HCT116 (cell line): ENCODE results near the gene ACY1. TPM values are rescaled to one million over a fixed set of nuclear protein-coding genes. Genes with fewer than 3 reads are reported as not detected.

ENCODE experiments used
- ATAC-seq: fragments of 200-7000 bp; cut with Tn5 transposase; 2 replicates; pipeline ENCODE4 v1.9.1; 2020; ENCODE audit warnings: mild to moderate bottlenecking, moderate library complexity
- BruUV-seq: library from RNA; stranded (reverse); fragments of 400-500 nt; replicated peaks from 2 replicates; lab custom pipeline; 2021; lab: Mats Ljungman, UMichigan
- CTCF ChIA-PET: fragments of 300-600 bp; sonication (Branson Sonifier 250); formaldehyde crosslinking; loops from one replicate; lab custom pipeline; 2021; ENCODE audit warnings: antibody characterized with exemption; lab: Charles Lee
- POLR2A ChIA-PET: fragments of 300-600, 350-600 bp; sonication (Branson Sonifier 250); formaldehyde crosslinking; loops from one replicate; lab custom pipeline; 2021; ENCODE audit warnings: antibody characterized with exemption; lab: Charles Lee
- RAD21 ChIA-PET, 2 experiments: fragments of 300-600 bp; sonication (Branson Sonifier 250); formaldehyde crosslinking; loops; one replicate each; lab custom pipeline; 2023; ENCODE audit warnings: low total read pairs in 2 of 2; ENCODE audit not compliant: uncharacterized antibody in 2 of 2, unreplicated experiment in 2 of 2, low non-redundant PET in 1 of 2; lab: Charles Lee
- DNase-seq: peaks from one replicate; pipeline ENCODE4 v3.0.0-alpha.2; 2010; ENCODE audit warnings: low read depth, low spot score
- H2AFZ ChIP-seq: fragments of 200-600 bp; shearing (Covaris generic), sonication (generic); 2 replicates; pipeline ENCODE4 v1.6.1; 2017; ENCODE audit warnings: low read depth, mixed run types, mixed read lengths, antibody characterized with exemption, low read length; ENCODE audit not compliant: poor library complexity, severe bottlenecking
- H3K27ac ChIP-seq: 2 replicates; pipeline ENCODE4 v1.5.1; 2012; ENCODE audit warnings: low read depth, low read length
- H3K27me3 ChIP-seq: fragments of 200-600 bp; sonication (generic); 2 replicates; pipeline ENCODE4 v1.6.1; 2016; ENCODE audit warnings: mixed run types, low read length, mixed read lengths; ENCODE audit not compliant: insufficient read depth
- H3K36me3 ChIP-seq, 2 experiments: fragments of 200-500 bp in 1 of 2; fragments of 200-600 bp in 1 of 2; sonication (Bioruptor generic) in 1 of 2; sonication (generic) in 1 of 2; 2 replicates each; pipeline versions ENCODE4 v1.5.1 to v1.6.1; 2014 to 2016; ENCODE audit warnings: low read length in 2 of 2, inconsistent platforms in 1 of 2, mixed read lengths in 1 of 2, mixed run types in 1 of 2; ENCODE audit not compliant: insufficient read depth in 2 of 2, control insufficient read depth in 1 of 2
- H3K4me1 ChIP-seq, 2 experiments: fragments of 200-600 bp in 1 of 2; sonication (generic) in 1 of 2; 2 replicates each; pipeline versions ENCODE4 v1.5.1 to v1.6.1; 2012 to 2017; ENCODE audit warnings: low read length in 2 of 2, inconsistent platforms in 1 of 2, mild to moderate bottlenecking in 1 of 2, mixed read lengths in 1 of 2, mixed run types in 1 of 2, moderate library complexity in 1 of 2; ENCODE audit not compliant: insufficient read depth in 2 of 2, control insufficient read depth in 1 of 2
- H3K4me2 ChIP-seq: fragments of 200-600 bp; sonication (generic); 2 replicates; pipeline ENCODE4 v1.6.1; 2017; ENCODE audit warnings: mixed run types, low read length, mixed read lengths
- H3K4me3 ChIP-seq, 2 experiments: fragments of 200-600 bp in 1 of 2; sonication (generic) in 1 of 2; replicated peaks in 1 of 2; 2 replicates each; pipeline ENCODE4 v1.5.1; 2011 to 2016; ENCODE audit warnings: low read length in 2 of 2, control low read depth in 1 of 2, low read depth in 1 of 2, mild to moderate bottlenecking in 1 of 2, mixed read lengths in 1 of 2, mixed run types in 1 of 2
- H3K79me2 ChIP-seq: fragments of 200-600 bp; sonication (generic); 2 replicates; pipeline ENCODE4 v1.6.1; 2017; ENCODE audit warnings: mild to moderate bottlenecking, mixed run types, low read length, moderate library complexity, mixed read lengths; ENCODE audit not compliant: insufficient read depth
- H3K9ac ChIP-seq: fragments of 200-600 bp; sonication (generic); 2 replicates; pipeline ENCODE4 v1.6.1; 2016; ENCODE audit warnings: low read length, mixed read lengths
- H3K9me2 ChIP-seq: fragments of 200-600 bp; sonication (generic), shearing (Covaris generic); 2 replicates; pipeline ENCODE4 v1.6.1; 2017; ENCODE audit warnings: mixed run types, mild to moderate bottlenecking, moderate library complexity; ENCODE audit not compliant: insufficient read depth
- H3K9me3 ChIP-seq, 2 experiments: fragments of 200-500 bp in 1 of 2; fragments of 200-600 bp in 1 of 2; sonication (Bioruptor generic) in 1 of 2; sonication (generic) in 1 of 2; 2 replicates each; pipeline ENCODE4 v1.6.1; 2014 to 2017; ENCODE audit warnings: low read length in 2 of 2, mixed read lengths in 2 of 2, inconsistent platforms in 1 of 2, low read depth in 1 of 2, mild to moderate bottlenecking in 1 of 2, mixed run types in 1 of 2, moderate library complexity in 1 of 2; ENCODE audit not compliant: control insufficient read depth in 1 of 2, insufficient read depth in 1 of 2
- H4K20me1 ChIP-seq: fragments of 200-600 bp; sonication (generic), shearing (Covaris generic); 2 replicates; pipeline ENCODE4 v1.6.1; 2017; ENCODE audit warnings: mixed run types, mild to moderate bottlenecking, moderate library complexity; ENCODE audit not compliant: insufficient read depth
- CBX3 ChIP-seq: IDR thresholded peaks from 2 replicates; pipeline ENCODE4 v1.6.1; 2012; ENCODE audit warnings: low read depth
- ELF1 ChIP-seq: IDR thresholded peaks from 2 replicates; pipeline ENCODE4 v1.6.1; 2012; ENCODE audit warnings: low read depth, borderline replicate concordance
- EZH2 ChIP-seq: fragments of 200-600 bp; sonication (generic); IDR thresholded peaks from 2 replicates; pipeline ENCODE4 v1.6.1; 2017; ENCODE audit warnings: antibody characterized with exemption, mixed run types
- FOSL1 ChIP-seq: IDR thresholded peaks from 2 replicates; pipeline ENCODE4 v1.6.1; 2012; ENCODE audit warnings: low read depth
- POLR2AphosphoS5 ChIP-seq: IDR thresholded peaks from 2 replicates; pipeline ENCODE4 v1.6.1; 2011; ENCODE audit warnings: mild to moderate bottlenecking, low read depth, low read length, moderate library complexity
- RAD21 ChIP-seq: IDR thresholded peaks from 2 replicates; pipeline ENCODE4 v1.6.1; 2012; ENCODE audit warnings: low read depth, mild to moderate bottlenecking
- REST ChIP-seq: IDR thresholded peaks from 2 replicates; pipeline ENCODE4 v1.6.1; 2012; ENCODE audit warnings: low read depth
- SP1 ChIP-seq: IDR thresholded peaks from 2 replicates; pipeline ENCODE4 v1.6.1; 2012; ENCODE audit warnings: low read depth
- SRF ChIP-seq: IDR thresholded peaks from 2 replicates; pipeline ENCODE4 v1.6.1; 2012; ENCODE audit warnings: low read depth
- YY1 ChIP-seq: IDR thresholded peaks from 2 replicates; pipeline ENCODE4 v1.6.1; 2011; ENCODE audit warnings: low read length, low read depth, moderate library complexity, mild to moderate bottlenecking; ENCODE audit not compliant: insufficient replicate concordance; ENCODE audit errors: extremely low read depth
- ZFX ChIP-seq: fragments of 450-650 bp; IDR thresholded peaks from 2 replicates; pipeline ENCODE4 v1.6.1; 2017
- intact Hi-C: fragments of 100-400 bp; cut with micrococcal nuclease; formaldehyde crosslinking; loops from 2 replicates; pipeline ENCODE4 v1.10.0; 2022
- total RNA-seq: library from RNA; stranded (reverse); gene quantifications from one replicate; pipeline ENCODE4 v1.2.1, GENCODE V29; 2021; ENCODE audit not compliant: unreplicated experiment
- TF ChIP-seq, protein P1 (sequence below), 3 experiments: fragments of 200-600 bp in 1 of 3; sonication (generic) in 1 of 3; IDR thresholded peaks in 2 of 3; conservative IDR thresholded peaks in 1 of 3; 2 replicates each; pipeline ENCODE4 v1.5.1; 2012 to 2017; ENCODE audit warnings: low read depth in 2 of 3, low read length in 2 of 3, antibody characterized with exemption in 1 of 3, borderline replicate concordance in 1 of 3, control low read depth in 1 of 3, mild to moderate bottlenecking in 1 of 3, mixed read lengths in 1 of 3, mixed run types in 1 of 3, moderate library complexity in 1 of 3; ENCODE audit not compliant: insufficient read depth in 1 of 3
- TF ChIP-seq, protein P2 (sequence below): IDR thresholded peaks from 2 replicates; pipeline ENCODE4 v1.6.1; 2012

ACY1 gene
- total RNA-seq, 1 experiment from 2014 or later: 73.2 TPM

DNA sequence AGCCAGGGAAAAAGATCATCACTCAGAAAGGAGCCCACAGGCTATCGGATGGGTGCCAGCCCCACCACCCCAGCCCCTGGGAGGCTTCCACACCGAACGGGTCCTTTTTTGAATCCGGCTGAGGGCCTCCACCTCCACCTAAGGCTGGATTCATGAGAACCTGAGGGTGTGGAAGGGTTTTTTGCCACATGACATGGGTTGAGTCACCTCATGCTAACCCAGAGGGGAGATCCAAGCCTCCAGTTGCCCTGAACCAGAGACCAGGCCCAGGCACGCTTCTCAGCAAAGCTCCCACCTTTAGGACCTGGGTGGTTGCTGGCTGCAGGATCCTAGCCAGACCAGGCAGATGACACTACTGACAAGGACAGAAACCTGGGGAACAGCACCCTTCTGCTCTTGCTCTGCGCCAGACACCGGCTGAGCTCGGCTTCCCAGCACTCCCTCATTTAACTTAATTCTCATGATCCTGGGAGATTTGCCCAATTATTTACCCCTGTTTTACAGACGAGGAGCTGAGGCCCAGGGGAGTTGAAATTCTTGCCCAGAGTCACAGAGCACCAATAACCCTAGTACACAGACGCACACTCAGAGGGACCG lies 47.5 kb downstream of the ACY1 start:
- RAD21 ChIA-PET: no interaction called here
- CTCF ChIA-PET: interaction anchor here (2.8 kb wide), 1 partner anchor 22 kb away, joined by 7 read pairs; no protein-coding TSS in a partner anchor

DNA sequence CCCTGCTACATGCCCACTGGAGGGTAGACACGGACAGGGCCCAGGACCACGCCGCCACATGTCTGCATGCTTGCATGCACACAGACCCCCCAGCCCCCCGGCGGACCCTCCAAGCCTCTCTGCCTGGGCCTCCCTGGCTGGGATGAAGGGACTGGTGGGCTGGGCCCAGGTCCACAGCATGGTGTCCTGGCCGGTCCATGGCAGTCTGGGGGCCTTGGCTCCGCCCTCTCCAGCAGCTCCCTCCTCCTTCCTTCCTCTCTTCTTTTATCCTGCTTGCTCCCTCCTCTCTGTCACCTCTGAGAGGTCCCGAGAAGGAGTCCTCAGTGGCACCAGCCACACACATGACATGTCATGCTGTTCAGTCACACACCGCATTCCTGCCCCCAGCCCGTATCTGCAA lies 48.6 kb downstream of the ACY1 start:
- no peaks in the 10 kb centered on the region for H3K79me2 ChIP-seq
- peaks cover 0 to 9% of the 10 kb centered on the region in 2 experiments; a peak in 2 of 4 replicates for H3K4me1 ChIP-seq
- no peaks in the 10 kb centered on the region for H3K27me3 ChIP-seq
- RAD21 ChIA-PET: no interaction called here
- H3K4me2 ChIP-seq: no peak overlapping the region
- BruUV-seq: no TSS peak
- H3K27ac ChIP-seq: no peak overlapping the region
- intact Hi-C loops: no loop called here
- POLR2A ChIA-PET: no interaction called here
- H3K9me2 ChIP-seq: no peaks in the 10 kb centered on the region
- H3K4me3 ChIP-seq: no peak overlapping the region
- H2AFZ ChIP-seq: no peak overlapping the region
- H3K36me3 ChIP-seq: no peaks in the 10 kb centered on the region
- no peaks in the 10 kb centered on the region for H3K9me3 ChIP-seq
- no peak overlapping the region for H3K9ac ChIP-seq
- ATAC-seq (no peak), DNase-seq (no peak)
- CTCF ChIA-PET: no interaction called here
- H4K20me1 ChIP-seq: no peaks in the 10 kb centered on the region
- TF ChIP-seq YY1: no peak
- TF ChIP-seq ELF1: no peak
- TF ChIP-seq SRF: no peak
- no peak for TF ChIP-seq REST
- TF ChIP-seq FOSL1: no peak
- no peak for TF ChIP-seq SP1
- no peak for TF ChIP-seq ZFX

More for the DNA sequence above, 47.5 kb downstream of the ACY1 start:
- H4K20me1 ChIP-seq: no peaks in the 10 kb centered on the region
- no peaks in the 10 kb centered on the region for H3K27me3 ChIP-seq
- no peaks in the 10 kb centered on the region for H3K36me3 ChIP-seq
- POLR2A ChIA-PET: no interaction called here
- no peak overlapping the region for H3K27ac ChIP-seq
- no peak for TF ChIP-seq POLR2AphosphoS5
- TF ChIP-seq RAD21: no peak
- TF ChIP-seq, protein P1, sequence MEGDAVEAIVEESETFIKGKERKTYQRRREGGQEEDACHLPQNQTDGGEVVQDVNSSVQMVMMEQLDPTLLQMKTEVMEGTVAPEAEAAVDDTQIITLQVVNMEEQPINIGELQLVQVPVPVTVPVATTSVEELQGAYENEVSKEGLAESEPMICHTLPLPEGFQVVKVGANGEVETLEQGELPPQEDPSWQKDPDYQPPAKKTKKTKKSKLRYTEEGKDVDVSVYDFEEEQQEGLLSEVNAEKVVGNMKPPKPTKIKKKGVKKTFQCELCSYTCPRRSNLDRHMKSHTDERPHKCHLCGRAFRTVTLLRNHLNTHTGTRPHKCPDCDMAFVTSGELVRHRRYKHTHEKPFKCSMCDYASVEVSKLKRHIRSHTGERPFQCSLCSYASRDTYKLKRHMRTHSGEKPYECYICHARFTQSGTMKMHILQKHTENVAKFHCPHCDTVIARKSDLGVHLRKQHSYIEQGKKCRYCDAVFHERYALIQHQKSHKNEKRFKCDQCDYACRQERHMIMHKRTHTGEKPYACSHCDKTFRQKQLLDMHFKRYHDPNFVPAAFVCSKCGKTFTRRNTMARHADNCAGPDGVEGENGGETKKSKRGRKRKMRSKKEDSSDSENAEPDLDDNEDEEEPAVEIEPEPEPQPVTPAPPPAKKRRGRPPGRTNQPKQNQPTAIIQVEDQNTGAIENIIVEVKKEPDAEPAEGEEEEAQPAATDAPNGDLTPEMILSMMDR (IDR thresholded peaks at IDR 0.05 in 2 of 3, conservative IDR thresholded peaks at IDR 0.05 in 1 of 3; ENCODE audit: borderline replicate concordance in 1 of 3, insufficient read depth in 1 of 3, low read depth in 2 of 3, low read length in 2 of 3): no peak
- TF ChIP-seq, protein P2, sequence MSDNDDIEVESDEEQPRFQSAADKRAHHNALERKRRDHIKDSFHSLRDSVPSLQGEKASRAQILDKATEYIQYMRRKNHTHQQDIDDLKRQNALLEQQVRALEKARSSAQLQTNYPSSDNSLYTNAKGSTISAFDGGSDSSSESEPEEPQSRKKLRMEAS: no peak
- no peak for TF ChIP-seq CBX3
- no peak for TF ChIP-seq EZH2
- H3K79me2 ChIP-seq: no peaks in the 10 kb centered on the region
- BruUV-seq: no TSS peak
- H3K4me3 ChIP-seq: no peak overlapping the region
- ATAC-seq (no peak), DNase-seq (no peak)
- H2AFZ ChIP-seq: no peak overlapping the region
- H3K9me2 ChIP-seq: no peaks in the 10 kb centered on the region
- H3K4me1 ChIP-seq: peaks cover 4 to 15% of the 10 kb centered on the region in 2 experiments
- H3K9ac ChIP-seq: no peak overlapping the region
- H3K4me2 ChIP-seq: no peak overlapping the region
- intact Hi-C loops: no loop called here
- H3K9me3 ChIP-seq: no peaks in the 10 kb centered on the region
